HFFc6 (cell line): ENCODE results near the gene BIRC3. TPM values are rescaled to one million over a fixed set of nuclear protein-coding genes. Genes with fewer than 3 reads are reported as not detected.
A peak's percentile ranks its signal among the peaks of the same experiment; 100 is the strongest.

ENCODE experiments used
- DNase-seq: peaks from one replicate; pipeline ENCODE4 v3.0.0-alpha.2; 2018
- H3K27ac Mint-ChIP-seq: 2 replicates; pipeline ENCODE4 v1.8.0; 2020; ENCODE audit warnings: mild to moderate bottlenecking, mixed read lengths
- H3K27me3 Mint-ChIP-seq: 2 replicates; pipeline ENCODE4 v1.8.0; 2021; ENCODE audit warnings: mild to moderate bottlenecking, moderate library complexity, mixed read lengths; ENCODE audit not compliant: insufficient read depth
- H3K36me3 Mint-ChIP-seq: 2 replicates; pipeline ENCODE4 v1.8.0; 2021; ENCODE audit warnings: low read depth, mixed read lengths
- H3K4me1 Mint-ChIP-seq: 2 replicates; pipeline ENCODE4 v1.8.0; 2020; ENCODE audit warnings: low read depth, mixed read lengths
- H3K4me3 Mint-ChIP-seq: 2 replicates; pipeline ENCODE4 v1.8.0; 2020; ENCODE audit warnings: mild to moderate bottlenecking, moderate library complexity, mixed read lengths
- H3K9me3 Mint-ChIP-seq: 2 replicates; pipeline ENCODE4 v1.8.0; 2020; ENCODE audit warnings: mild to moderate bottlenecking, mixed read lengths
- CTCF ChIP-seq: fragments of 200-600 bp; sonication (generic); IDR thresholded peaks from 2 replicates; pipeline ENCODE4 v1.5.0; 2021; ENCODE audit warnings: antibody characterized with exemption, mild to moderate bottlenecking
- long read RNA-seq: library from polyadenylated mRNA; unstranded; transcript quantifications from one replicate; pipeline ENCODE4 v2.0.0, GENCODE V29; 2019
- total RNA-seq, 6 experiments: library from RNA; stranded (reverse); fragmentation: NEBNext Ultra II Directional; extraction: Animal tissue kit (Norgen Biotek cat#: 25700); gene quantifications; 2 replicates in 1 of 6; 3 replicates in 5 of 6; pipeline ENCODE4 v1.2.3, GENCODE V29; 2021

The BIRC3 gene
- total RNA-seq, result under 1 TPM; 0.35 to 0.66 (median 0.42) TPM
- long read RNA-seq, result 0 reads

- Mint-ChIP-seq H3K27me3 (peaks cover 3% of the 10 kb centered on the region), H3K36me3 (no peaks in the 10 kb centered on the region), H3K27ac (peak within 1 kb of the TSS; percentile 60), H3K4me3 (peak within 1 kb of the TSS; percentile 89), H3K9me3 (no peaks in the 10 kb centered on the region), H3K4me1 (peaks cover 58% of the 10 kb centered on the region)
- DNase-seq, result peak; percentile 80
- peak; percentile 48 for TF ChIP-seq CTCF
Observed at GRCh38 chr11:102317099-102317767, at the start of gene BIRC3. BIRC3 (plus strand) TSS chr11:102317484; CDS start chr11:102324510, 7,026 bp downstream.

GRCh38 chr11:102267609-102268008, 49.7 kb upstream of the BIRC3 start:
- peak; percentile 78 for DNase-seq
- Mint-ChIP-seq H3K36me3 (0 out of 2 replicates have a peak, but pooled peaks cover 4% of the 10 kb centered on the region), H3K9me3 (no peaks in the 10 kb centered on the region), H3K4me3 (peak overlapping the region; percentile 58), H3K4me1 (peaks cover 48% of the 10 kb centered on the region), H3K27ac (peak overlapping the region; percentile 57; the same call in 1 of the 2 replicates), H3K27me3 (no peaks in the 10 kb centered on the region)
- TF ChIP-seq CTCF, result no peak

GRCh38 chr11:102268083-102268984, 49.0 kb upstream of the BIRC3 start:
- Mint-ChIP-seq H3K36me3 (0 out of 2 replicates have a peak, but pooled peaks cover 4% of the 10 kb centered on the region), H3K27ac (peak overlapping the region; percentile 57; the same call in 1 of the 2 replicates), H3K4me1 (peaks cover 50% of the 10 kb centered on the region), H3K4me3 (peak overlapping the region; percentile 58), H3K9me3 (no peaks in the 10 kb centered on the region), H3K27me3 (no peaks in the 10 kb centered on the region)
- TF ChIP-seq CTCF, result no peak
- no peak for DNase-seq

- Mint-ChIP-seq H3K4me3 (no peak overlapping the region), H3K36me3 (0 out of 2 replicates have a peak, but pooled peaks cover 4% of the 10 kb centered on the region), H3K27me3 (no peaks in the 10 kb centered on the region), H3K9me3 (no peaks in the 10 kb centered on the region), H3K27ac (no peak overlapping the region), H3K4me1 (peaks cover 52% of the 10 kb centered on the region)
- DNase-seq, result no peak
- 0 out of 2 replicates have a peak, but pooled peaks have one; percentile 10 for TF ChIP-seq CTCF
Observed at GRCh38 chr11:102268985-102269470, 48.3 kb upstream of the BIRC3 start.

GRCh38 chr11:102269927-102270326, 47.4 kb upstream of the BIRC3 start:
- Mint-ChIP-seq H3K4me1 (peaks cover 52% of the 10 kb centered on the region), H3K36me3 (0 out of 2 replicates have a peak, but pooled peaks cover 4% of the 10 kb centered on the region), H3K27me3 (no peaks in the 10 kb centered on the region), H3K27ac (peak overlapping the region; percentile 56), H3K4me3 (peak overlapping the region; percentile 17; the same call in 1 of the 2 replicates), H3K9me3 (no peaks in the 10 kb centered on the region)
- TF ChIP-seq CTCF, result no peak
- peak; percentile 73 for DNase-seq
